GM23248 (cell line): ENCODE measurements around the gene ADCY10. TPM values are rescaled to one million over a fixed set of nuclear protein-coding genes. Genes with fewer than 3 reads are reported as not detected.
A peak's percentile ranks its signal among the peaks of the same experiment; 100 is the strongest.

ENCODE experiments used
- DNase-seq: peaks from one replicate; pipeline ENCODE4 v3.0.0-alpha.2; 2015
- H2AFZ ChIP-seq: fragments of 200-600 bp; sonication (generic); 2 replicates; pipeline ENCODE4 v1.6.1; 2016; ENCODE audit warnings: antibody characterized with exemption
- H3F3A ChIP-seq: fragments of 200-600 bp; sonication (generic); 2 replicates; pipeline ENCODE4 v1.6.1; 2016; ENCODE audit warnings: mild to moderate bottlenecking, antibody characterized with exemption, mixed run types; ENCODE audit not compliant: insufficient read depth
- H3K27ac ChIP-seq: fragments of 200-600 bp; sonication (generic); 2 replicates; pipeline ENCODE4 v1.5.1; 2016; ENCODE audit warnings: mild to moderate bottlenecking
- H3K27me3 ChIP-seq: fragments of 200-600 bp; sonication (generic); replicated peaks from 2 replicates; pipeline ENCODE4 v1.6.1; 2016; ENCODE audit warnings: mild to moderate bottlenecking; ENCODE audit not compliant: insufficient read depth
- H3K36me3 ChIP-seq: fragments of 200-600 bp; sonication (generic); 2 replicates; pipeline ENCODE4 v1.6.1; 2016; ENCODE audit warnings: low read depth, mild to moderate bottlenecking
- H3K4me1 ChIP-seq: fragments of 200-600 bp; sonication (generic); 2 replicates; pipeline ENCODE4 v1.6.1; 2016; ENCODE audit warnings: mild to moderate bottlenecking; ENCODE audit not compliant: insufficient read depth
- H3K4me2 ChIP-seq: fragments of 200-600 bp; sonication (generic); one replicate; pipeline ENCODE4 v1.6.1; 2016; ENCODE audit warnings: mild to moderate bottlenecking; ENCODE audit not compliant: unreplicated experiment
- H3K4me3 ChIP-seq: fragments of 200-600 bp; sonication (generic); 2 replicates; pipeline ENCODE4 v1.5.1; 2016; ENCODE audit warnings: mild to moderate bottlenecking
- H3K79me2 ChIP-seq: fragments of 200-600 bp; sonication (generic); 2 replicates; pipeline ENCODE4 v1.6.1; 2016; ENCODE audit warnings: mild to moderate bottlenecking; ENCODE audit not compliant: insufficient read depth
- H3K9ac ChIP-seq: fragments of 200-600 bp; sonication (generic); 2 replicates; pipeline ENCODE4 v1.6.1; 2016; ENCODE audit warnings: mild to moderate bottlenecking
- H3K9me2 ChIP-seq: fragments of 200-600 bp; sonication (generic); 2 replicates; pipeline ENCODE4 v1.6.1; 2016; ENCODE audit warnings: mixed run types, mild to moderate bottlenecking, moderate library complexity; ENCODE audit not compliant: insufficient read depth
- H3K9me3 ChIP-seq: fragments of 200-600 bp; sonication (generic); one replicate; pipeline ENCODE4 v1.6.1; 2017; ENCODE audit warnings: low read depth
- H4K20me1 ChIP-seq: fragments of 200-600 bp; sonication (generic); 2 replicates; pipeline ENCODE4 v1.6.0; 2016; ENCODE audit not compliant: insufficient read depth
- EZH2 ChIP-seq: fragments of 200-600 bp; sonication (generic); IDR thresholded peaks from 2 replicates; pipeline ENCODE4 v1.6.1; 2018; ENCODE audit warnings: antibody characterized with exemption, mild to moderate bottlenecking; ENCODE audit not compliant: insufficient read depth, poor library complexity, severe bottlenecking
- EZH2phosphoT487 ChIP-seq: fragments of 200-600 bp; sonication (generic); IDR thresholded peaks from 2 replicates; pipeline ENCODE4 v1.6.1; 2018; ENCODE audit warnings: antibody characterized with exemption, moderate library complexity, mild to moderate bottlenecking, low read depth; ENCODE audit not compliant: insufficient read depth
- WGBS, 2 experiments: methylation state at CpG; one replicate each; pipeline ENCODE4 v1.1.6; 2015 to 2017; ENCODE audit warnings: low lambda C conversion rate in 2 of 2, low coverage in 1 of 2; ENCODE audit errors: missing lambda C conversion rate in 2 of 2; 5-methylcytosine and 5-hydroxymethylcytosine counted together
- in situ Hi-C: fragments of 300-500 bp; cut with MboI; formaldehyde crosslinking; loops from 2 replicates; pipeline ENCODE4 v1.15.0; 2020
- polyA plus RNA-seq: library from polyadenylated mRNA; unstranded; fragments of >200 nt; fragmentation: Nextera tagmentation; extraction: Ambion mirVana; gene quantifications from 2 replicates; pipeline ENCODE4 v1.2.1, GENCODE V29; 2016
- total RNA-seq: library from RNA; depleted of rRNA; stranded (reverse); fragments of >200 nt; shearing (Covaris generic); gene quantifications from 2 replicates; pipeline ENCODE4 v1.2.3, GENCODE V29; 2014

ADCY10 gene
- total and polyA plus RNA-seq, 2 experiments from 2014 or later: 0.11 TPM

DNA sequence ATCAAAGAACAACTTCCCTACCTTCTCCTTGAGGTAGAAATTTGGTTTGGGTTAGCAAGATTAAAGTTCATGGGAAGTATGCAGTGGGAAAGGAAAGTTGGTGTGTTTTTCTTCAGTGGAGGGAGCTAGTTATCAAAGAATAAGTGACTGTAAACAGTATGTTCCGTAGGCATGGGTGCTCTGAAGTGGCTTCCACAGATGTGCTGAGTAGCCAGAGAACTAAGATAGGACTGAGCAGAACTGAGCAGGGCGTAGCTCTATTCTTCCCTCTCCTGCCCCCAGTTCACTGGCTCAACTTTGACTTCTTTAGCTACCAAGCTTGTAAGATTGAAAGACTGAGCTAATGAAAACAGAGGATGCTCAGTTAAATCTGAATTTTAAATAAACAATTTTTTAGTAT lies 3.4 kb downstream of the ADCY10 start:
- H3K4me2 ChIP-seq: no peak overlapping the region
- 0 out of 2 replicates have a peak, but pooled peaks cover 3% of the 10 kb centered on the region for H3F3A ChIP-seq
- H3K9ac ChIP-seq: no peak overlapping the region
- H3K79me2 ChIP-seq: no peaks in the 10 kb centered on the region
- H3K9me3 ChIP-seq: no peaks in the 10 kb centered on the region
- no peak for TF ChIP-seq EZH2phosphoT487
- no peak for TF ChIP-seq EZH2
- no peaks in the 10 kb centered on the region for H3K27me3 ChIP-seq
- WGBS, 2 experiments: 91 to 95% methylated on average over 2 of the region's 2 CpGs
- H3K36me3 ChIP-seq: peaks cover 11% of the 10 kb centered on the region
- in situ Hi-C loops: no loop called here
- no peak for DNase-seq
- H4K20me1 ChIP-seq: no peaks in the 10 kb centered on the region
- H3K27ac ChIP-seq: no peak overlapping the region
- no peak overlapping the region for H3K4me3 ChIP-seq
- H3K4me1 ChIP-seq: peaks cover 2% of the 10 kb centered on the region; the same call in 1 of the 2 replicates
- no peak overlapping the region for H2AFZ ChIP-seq
- H3K9me2 ChIP-seq: no peaks in the 10 kb centered on the region

- Histone ChIP-seq H3K9me3 (no peaks in the 10 kb centered on the region), H4K20me1 (no peaks in the 10 kb centered on the region), H3F3A (peaks cover 11% of the 10 kb centered on the region; the same call in 1 of the 2 replicates), H3K36me3 (0 out of 2 replicates have a peak, but pooled peaks cover 3% of the 10 kb centered on the region), H3K4me1 (peaks cover 9% of the 10 kb centered on the region), H3K4me2 (no peak overlapping the region), H3K4me3 (no peak overlapping the region), H3K27ac (no peak overlapping the region), H3K9me2 (no peaks in the 10 kb centered on the region), H3K9ac (no peak overlapping the region), H3K79me2 (no peaks in the 10 kb centered on the region), H2AFZ (no peak overlapping the region), H3K27me3 (no peaks in the 10 kb centered on the region)
- TF ChIP-seq EZH2 (no peak), EZH2phosphoT487 (no peak)
- WGBS, 2 experiments: 93 to 97% methylated on average over 6 of the region's 6 CpGs
- DNase-seq: no peak
- in situ Hi-C loops: no loop called here
Measured at GRCh38 chr1:167909691-167910180, 4.2 kb downstream of the ADCY10 start.

- Histone ChIP-seq H3K9me2 (no peaks in the 10 kb centered on the region), H3K4me2 (no peak overlapping the region), H2AFZ (no peak overlapping the region), H3K4me3 (no peak overlapping the region), H3K4me1 (peaks cover 16% of the 10 kb centered on the region), H3K9me3 (no peaks in the 10 kb centered on the region), H3K36me3 (no peaks in the 10 kb centered on the region), H3K9ac (no peak overlapping the region), H3K27me3 (no peaks in the 10 kb centered on the region), H4K20me1 (no peaks in the 10 kb centered on the region), H3K79me2 (no peaks in the 10 kb centered on the region), H3K27ac (no peak overlapping the region), H3F3A (peaks cover 7% of the 10 kb centered on the region; the same call in 1 of the 2 replicates)
- DNase-seq: no peak
- TF ChIP-seq EZH2: no peak
- no peak for TF ChIP-seq EZH2phosphoT487
- in situ Hi-C loops: no loop called here
Measured at GRCh38 chr1:167905671-167906070, 8.3 kb downstream of the ADCY10 start.

DNA sequence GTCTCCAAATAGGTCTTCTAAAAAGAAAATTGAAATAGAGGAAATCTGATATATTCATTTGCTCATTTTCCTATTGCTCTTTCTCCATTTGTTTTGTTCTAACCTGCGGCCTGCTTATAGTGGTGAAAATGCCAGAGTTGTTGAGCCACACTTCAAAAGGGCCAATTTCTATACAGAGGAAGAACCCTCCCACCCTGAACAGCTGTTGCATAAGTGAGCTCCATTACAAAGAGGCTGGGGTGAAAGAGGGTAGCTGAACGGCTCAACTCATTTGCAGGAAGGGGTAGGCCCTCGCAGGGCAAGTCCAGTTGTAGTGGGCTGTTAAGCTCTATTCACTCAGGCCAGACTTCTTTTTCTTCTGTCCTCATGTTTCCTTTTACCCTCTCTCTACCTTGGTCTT lies 8.8 kb downstream of the ADCY10 start:
- TF ChIP-seq EZH2phosphoT487 (no peak), EZH2 (no peak)
- Histone ChIP-seq H3K9me2 (no peaks in the 10 kb centered on the region), H3K9ac (no peak overlapping the region), H2AFZ (no peak overlapping the region), H3K36me3 (no peaks in the 10 kb centered on the region), H3K4me2 (no peak overlapping the region), H3K79me2 (no peaks in the 10 kb centered on the region), H3K4me1 (peaks cover 14% of the 10 kb centered on the region), H3K27me3 (no peaks in the 10 kb centered on the region), H3F3A (peaks cover 7% of the 10 kb centered on the region; the same call in 1 of the 2 replicates), H3K4me3 (no peak overlapping the region), H3K9me3 (no peaks in the 10 kb centered on the region), H3K27ac (peak overlapping the region; percentile 36; the same call in 1 of the 2 replicates), H4K20me1 (no peaks in the 10 kb centered on the region)
- no peak for DNase-seq
- in situ Hi-C loops: no loop called here
- WGBS, 2 experiments: 71 to 85% methylated on average over 3 of the region's 3 CpGs
